ENCODE results near the gene PDCD11.
"Not testable (repeated sequence)": the region's sequence is repeated elsewhere in the genome, so short reads cannot be mapped to it uniquely, and the experiment has no call there.

The PDCD11 gene

GRCh38 chr10:103476046-103476768 lies 79.8 kb downstream of the PDCD11 start:
- no peak for DNase-seq (ENCODE audit: low read depth)

GRCh38 chr10:103478671-103479070 lies 82.2 kb downstream of the PDCD11 start:
- no peak for DNase-seq (ENCODE audit: low read depth)

DNA sequence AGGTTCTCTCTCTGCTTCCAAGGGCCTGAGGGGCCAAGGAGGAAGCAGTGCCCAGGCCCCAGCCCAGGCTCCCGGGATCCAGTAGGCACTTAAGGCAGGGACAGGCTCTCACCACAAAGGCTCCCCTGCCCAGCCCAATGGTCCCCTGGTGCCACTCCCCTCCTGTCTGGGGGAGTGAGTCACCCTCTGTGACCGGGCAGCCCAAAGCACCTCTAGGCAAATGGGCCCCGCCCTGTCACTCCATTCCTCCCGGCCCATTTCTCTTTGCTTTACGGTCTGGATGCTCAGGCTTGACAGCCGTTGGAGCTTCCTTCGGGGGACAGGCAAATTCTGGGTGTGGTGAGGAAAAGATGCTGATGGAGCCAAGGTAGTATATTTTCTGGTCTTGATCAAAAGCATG lies 82.7 kb downstream of the PDCD11 start, which contains the start of gene CALHM3:
TSS of gene CALHM3 (minus strand) at position 106 of the 400 bp plus-strand sequence. CDS start 208 bp downstream, outside the sequence.
- DNase-seq (ENCODE audit: low read depth): no peak

DNA sequence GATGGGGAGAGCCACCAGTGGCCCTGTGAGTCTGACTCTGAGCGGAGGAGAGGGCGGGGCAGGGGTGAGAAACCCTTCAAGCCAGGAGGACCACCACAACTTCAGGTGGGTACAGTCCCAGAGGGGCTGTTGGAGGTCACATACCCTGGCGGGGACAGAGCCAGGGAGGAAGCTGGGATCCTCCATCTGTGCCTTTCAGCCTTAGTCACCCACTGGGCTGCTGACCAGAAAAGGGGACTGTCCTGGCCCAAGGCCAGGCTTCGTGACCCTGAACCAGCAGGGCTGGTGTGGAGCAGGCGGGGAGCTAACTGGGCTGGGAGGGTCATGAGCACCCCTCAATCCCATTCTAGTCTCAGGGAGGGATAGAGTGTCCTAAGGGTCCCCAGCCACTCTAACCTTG lies 84.1 kb downstream of the PDCD11 start:
- DNase-seq (ENCODE audit: low read depth): no peak

DNA sequence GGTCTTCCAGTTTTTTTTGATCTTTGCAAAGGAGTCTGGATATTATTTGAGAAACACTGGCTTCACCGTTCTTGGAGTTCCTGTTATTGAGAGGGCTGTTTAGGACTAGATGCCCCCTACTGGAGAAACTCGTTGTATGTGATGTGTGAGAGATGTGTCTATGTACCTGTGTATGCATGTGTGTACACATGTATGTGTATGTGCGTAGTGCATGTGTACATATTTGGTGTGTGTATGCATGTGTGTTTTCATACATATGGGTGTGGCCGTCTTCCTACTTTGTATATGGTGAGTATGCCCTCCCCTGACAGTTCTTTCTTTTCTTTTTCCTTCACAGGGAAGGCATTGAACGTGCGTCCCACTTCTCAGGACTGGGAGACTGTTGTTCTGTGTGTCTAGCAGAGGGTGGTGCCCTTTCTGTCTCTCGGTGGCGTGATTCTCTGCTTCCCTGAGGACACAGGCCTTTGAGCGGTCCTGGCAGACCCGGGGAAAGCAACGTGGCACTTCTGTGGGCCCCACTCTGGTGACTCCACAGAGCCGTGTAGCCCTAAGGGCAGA lies 85.6 kb downstream of the PDCD11 start:
- no peak for DNase-seq (ENCODE audit: low read depth)

GRCh38 chr10:103486635-103487409 lies 90.4 kb downstream of the PDCD11 start:
- DNase-seq (ENCODE audit: low read depth): not testable (repeated sequence)

DNA sequence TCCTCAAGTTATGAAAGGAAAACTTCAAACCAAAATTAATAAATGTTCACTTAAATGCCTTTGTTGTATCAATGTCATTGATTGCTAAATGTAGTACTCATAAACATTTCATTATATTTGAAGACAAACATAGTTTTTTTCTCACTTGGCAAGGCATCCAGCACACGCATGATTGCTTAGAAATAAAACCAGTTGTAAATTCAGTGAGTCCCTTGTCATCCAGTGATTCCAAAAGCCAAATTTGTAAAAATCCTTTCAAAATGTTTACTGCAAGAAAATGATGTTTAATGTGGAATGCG lies 90.9 kb downstream of the PDCD11 start:
- no peak for DNase-seq (ENCODE audit: low read depth)

DNA sequence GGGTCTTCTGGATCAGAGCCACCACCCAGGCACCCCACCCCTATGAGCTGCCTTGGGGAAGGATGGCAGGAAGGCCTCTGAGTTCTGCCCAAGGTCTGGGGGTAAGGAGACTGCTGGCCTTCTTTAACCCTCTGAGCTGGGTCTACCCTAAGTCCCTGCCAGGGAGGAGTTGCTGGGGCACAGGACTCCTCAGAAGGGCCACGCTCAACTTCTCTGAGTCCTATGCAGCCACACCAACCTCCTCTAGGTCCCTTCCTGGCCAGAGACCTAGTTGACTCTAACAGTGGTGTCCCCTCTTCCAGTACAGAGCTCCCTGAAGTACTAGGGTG lies 94.5 kb downstream of the PDCD11 start:
- DNase-seq (ENCODE audit: low read depth): no peak

DNA sequence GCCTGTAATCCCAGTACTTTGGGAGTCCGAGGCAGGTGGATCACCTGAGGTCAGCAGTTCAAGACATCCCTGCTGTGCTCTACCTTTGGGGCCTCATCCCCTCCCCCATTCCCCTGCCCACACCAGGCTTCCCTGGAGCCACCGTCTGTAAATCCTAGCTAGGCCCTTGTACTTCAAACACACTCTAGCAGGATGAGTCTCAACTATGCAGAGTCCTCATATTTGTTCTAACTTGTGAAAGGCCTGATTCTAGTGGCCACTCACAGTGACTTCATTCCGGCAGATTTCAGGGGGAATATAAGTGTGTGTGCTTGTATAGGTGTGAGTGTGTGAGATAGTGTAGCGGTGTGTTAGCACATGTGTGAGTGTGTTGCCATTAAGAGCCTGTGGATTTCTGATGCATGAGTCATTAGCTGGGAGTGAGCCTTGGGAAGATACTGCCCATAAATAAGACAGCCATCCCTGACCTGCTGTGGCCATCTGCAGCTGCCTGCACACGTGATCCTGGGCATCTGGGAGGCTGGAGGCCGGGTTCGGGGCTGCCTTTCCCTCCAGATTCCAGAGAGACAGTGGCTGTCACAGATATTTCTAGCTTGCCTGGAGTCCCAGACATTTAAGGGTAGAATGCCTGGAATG lies 95.4 kb downstream of the PDCD11 start:
- DNase-seq (ENCODE audit: low read depth): no peak

DNA sequence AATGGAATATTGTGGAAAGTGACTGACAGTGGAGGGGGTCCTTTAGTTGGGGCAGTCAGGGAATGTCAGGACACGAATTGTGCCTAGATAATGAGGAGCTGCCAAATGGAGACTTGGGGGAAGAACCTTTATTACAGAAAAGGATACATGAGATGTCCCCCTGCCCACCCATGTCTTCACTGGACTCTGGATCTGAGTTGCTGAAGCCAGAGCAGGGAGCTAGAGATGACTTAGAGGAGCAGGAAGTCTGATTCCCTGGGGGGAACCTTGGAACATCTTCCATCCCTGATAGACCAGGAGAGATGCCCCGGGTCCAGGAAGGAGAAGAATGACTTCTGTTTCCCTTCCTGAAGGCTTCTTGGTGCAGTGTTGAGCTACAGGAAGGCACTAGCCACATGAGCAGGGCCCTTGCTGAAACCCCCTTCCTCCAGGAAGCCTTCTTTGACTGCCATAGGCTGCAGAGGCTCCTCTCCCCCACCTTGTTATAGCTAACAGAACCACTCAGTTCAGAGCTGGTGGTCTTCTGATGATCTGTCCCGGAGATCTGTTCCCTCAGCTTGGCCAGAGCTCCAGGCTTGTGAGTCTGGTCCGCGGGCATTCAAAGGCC lies 96.3 kb downstream of the PDCD11 start:
- DNase-seq (ENCODE audit: low read depth): no peak

DNA sequence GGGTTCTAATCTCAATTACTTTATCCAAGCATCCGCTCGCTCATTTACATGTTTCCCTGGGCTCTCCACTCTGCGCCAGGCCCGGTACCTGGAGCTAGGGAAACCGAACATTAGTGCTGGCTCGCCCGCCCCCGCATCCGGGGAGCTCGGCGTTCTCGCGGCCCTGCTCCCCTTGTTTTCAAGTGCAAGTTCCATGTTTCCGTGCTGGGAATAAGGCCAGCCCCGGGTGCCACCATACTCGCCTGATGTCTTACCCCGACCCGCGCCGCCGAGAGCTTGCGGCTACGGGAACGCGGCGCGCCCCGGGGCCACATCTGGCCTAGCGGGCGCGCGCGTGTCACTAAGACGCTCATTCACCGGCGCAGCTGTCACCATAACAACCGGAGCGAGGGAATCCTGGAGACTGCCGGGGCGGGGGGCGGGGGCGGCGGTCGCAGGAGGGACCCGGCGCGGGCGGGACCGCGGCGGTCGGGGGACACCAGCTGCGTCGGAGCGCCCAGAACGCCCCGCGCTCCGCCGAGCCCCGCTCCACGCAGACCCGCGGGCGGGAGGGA lies 97.0 kb downstream of the PDCD11 start, which contains the start of gene NEURL1:
TSS of gene NEURL1 (plus strand) at position 344 of the 554 bp plus-strand sequence. CDS start 683 bp downstream, outside the sequence.
- no peak for DNase-seq (ENCODE audit: low read depth)

GRCh38 chr10:103493916-103494877 lies 97.8 kb downstream of the PDCD11 start:
- no peak for DNase-seq (ENCODE audit: low read depth)

- DNase-seq (ENCODE audit: low read depth): no peak
These were observed 98.9 kb downstream of the PDCD11 start for GRCh38 chr10:103495321-103495720.

Data from stimulated activated CD8-positive, alpha-beta memory T cell treated with anti-CD3 and anti-CD28 coated beads, Interleukin-12 subunit alpha, Interleukin-12 subunit beta, amount 100 ng/mL, for 1 hour (primary cell).